HT-29 (cell line): ENCODE measurements around the gene OSBPL5. TPM values are rescaled to one million over a fixed set of nuclear protein-coding genes. Genes with fewer than 3 reads are reported as not detected.
"Not testable (repeated sequence)": the region's sequence is repeated elsewhere in the genome, so short reads cannot be mapped to it uniquely, and the experiment has no call there.

Experiments
- DNase-seq: peaks from one replicate; pipeline ENCODE4 v3.0.0-alpha.2; 2015; ENCODE audit warnings: low spot score
- total RNA-seq: library from RNA; depleted of rRNA; stranded (reverse); fragments of >200 nt; shearing (Covaris generic); gene quantifications from 2 replicates; pipeline ENCODE4 v1.2.3, GENCODE V29; 2014

OSBPL5 gene
- total RNA-seq, 1 experiment from 2014 or later, result 93.1 TPM

DNA sequence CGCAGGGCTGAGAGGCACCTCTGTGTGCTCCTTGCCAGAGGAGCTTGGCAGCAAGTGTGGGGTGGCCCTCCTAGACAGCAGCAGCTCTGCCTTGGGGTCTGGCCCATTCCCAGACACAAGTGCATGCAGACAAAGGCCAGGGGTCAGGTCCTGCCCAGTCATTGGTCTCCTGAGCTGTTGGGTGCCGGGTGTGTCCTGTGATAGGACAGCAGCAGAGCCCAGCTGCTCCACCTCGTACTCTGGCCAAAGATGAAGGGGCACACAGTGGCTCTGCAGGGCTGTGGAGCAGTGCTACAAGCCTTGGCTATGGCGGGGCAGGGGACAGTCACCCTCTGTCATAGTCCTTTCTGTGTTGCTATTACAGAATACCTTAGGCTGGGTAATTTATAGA is 17.3 kb upstream of the OSBPL5 start:
- DNase-seq, result no peak

DNA sequence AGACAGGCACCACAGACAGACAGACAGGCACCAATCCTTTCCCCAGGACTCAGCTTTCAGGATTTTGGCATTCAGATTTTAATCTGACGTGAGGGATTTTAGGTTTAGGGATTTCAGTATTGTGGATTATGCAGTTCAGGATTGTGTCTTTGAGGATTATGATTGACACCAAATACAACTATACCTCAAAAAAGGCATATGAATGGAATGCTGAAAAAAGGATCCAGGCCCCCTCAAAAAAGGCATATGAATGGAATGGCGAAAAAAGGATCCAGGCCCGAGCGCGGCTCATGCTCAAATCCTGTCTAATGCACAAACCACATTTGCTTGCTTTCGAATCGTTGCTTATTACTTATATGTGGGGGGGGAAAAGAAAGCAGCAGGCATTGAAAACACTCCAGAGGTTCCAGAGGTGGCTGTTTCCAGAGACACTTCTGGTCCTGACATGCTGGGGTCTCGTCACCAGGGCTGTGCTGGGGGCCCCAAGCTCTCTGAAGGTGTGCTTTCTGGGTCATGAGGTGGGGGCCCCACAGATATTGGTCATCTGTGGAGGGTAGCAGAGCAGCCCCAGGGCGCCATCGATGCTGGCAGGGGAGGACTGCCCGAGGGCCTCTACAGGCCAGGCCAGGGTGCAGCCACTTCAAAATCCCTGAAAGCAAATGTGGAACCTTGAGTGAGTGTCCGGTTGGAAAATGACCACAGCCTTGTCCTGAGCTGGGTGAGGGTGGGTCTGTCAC is 16.8 kb upstream of the OSBPL5 start:
- DNase-seq, result no peak

- DNase-seq, result no peak
Measured at GRCh38 chr11:3180869-3181268, 15.8 kb upstream of the OSBPL5 start.

DNA sequence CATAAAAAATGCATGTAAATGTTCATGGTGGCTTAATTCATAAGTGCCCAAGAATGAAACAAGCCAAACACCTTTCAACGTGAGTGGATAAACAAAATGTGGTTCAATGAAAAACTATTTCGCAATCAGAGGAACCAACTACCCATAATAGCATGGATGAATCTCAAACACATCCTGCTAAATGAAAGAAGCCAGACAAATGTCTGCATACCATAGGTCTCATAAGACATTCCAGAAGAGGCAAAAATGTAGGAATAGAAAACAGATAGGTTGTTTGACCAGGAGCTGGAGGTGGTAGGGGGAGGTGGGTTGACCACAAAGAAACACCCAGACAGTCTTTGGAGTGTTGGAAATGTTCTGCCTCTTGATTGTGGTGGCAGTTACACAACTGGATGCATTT is 13.2 kb upstream of the OSBPL5 start:
- no peak for DNase-seq

DNA sequence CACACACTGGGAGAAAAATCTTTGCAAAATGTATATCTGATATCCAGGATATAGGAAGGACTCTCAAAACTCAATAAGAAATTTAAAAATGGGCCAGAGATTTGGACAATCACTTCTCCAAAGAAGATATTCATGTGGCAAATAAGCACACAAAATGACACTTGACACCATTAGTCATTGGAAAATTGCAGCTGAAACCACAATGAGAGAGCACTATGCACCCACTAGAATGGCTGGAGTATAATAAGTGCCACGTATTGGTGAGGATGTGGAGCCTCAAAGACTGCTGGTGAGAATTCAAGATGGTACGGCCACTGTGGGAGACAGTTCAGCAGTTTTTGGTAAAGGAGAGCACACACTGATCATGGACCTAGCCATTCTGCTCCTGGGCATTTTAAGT is 12.8 kb upstream of the OSBPL5 start:
- no peak for DNase-seq

DNA sequence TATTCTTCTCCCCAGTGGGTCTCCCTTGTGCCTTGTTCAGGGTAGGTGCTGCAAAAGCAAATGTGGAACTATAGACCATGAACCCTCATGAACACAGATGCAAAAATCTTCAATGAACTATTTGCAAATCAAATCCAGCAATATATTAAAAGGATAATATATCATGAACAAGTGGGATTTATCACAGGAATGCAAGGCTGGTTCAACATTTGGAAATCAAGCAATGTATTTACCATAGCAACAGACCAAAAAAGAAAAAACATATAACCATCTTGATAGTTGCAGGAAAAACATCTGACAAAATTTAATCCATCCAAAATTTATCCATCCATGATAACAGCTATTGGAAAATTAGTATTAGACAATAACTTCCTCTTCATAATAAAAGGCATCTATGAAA is 11.4 kb upstream of the OSBPL5 start:
- DNase-seq, result no peak

DNA sequence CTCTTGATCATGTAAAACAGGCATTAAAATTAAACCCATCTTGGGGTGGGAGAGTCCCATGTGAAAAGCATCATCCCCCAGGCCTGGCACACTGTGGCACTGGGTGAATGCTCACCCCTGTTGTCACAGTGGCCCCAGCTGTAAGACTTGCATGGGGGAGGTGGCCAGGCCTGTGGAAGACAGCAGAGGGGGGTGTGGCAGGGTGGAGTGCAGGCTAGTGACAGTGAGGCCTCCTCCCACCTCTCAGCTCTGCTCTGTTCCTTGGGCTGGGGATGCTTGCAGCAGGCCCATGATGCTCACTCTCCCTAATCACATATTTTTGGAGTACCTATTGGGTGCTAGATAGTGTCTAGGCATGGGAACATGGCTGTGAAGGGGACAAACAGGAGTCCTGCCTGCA is 10.1 kb upstream of the OSBPL5 start:
- DNase-seq, result no peak

GRCh38 chr11:3174387-3174786 is 9.3 kb upstream of the OSBPL5 start:
- no peak for DNase-seq

- DNase-seq, result no peak
Measured at GRCh38 chr11:3173795-3174194, 8.7 kb upstream of the OSBPL5 start.

- DNase-seq, result no peak
Measured at GRCh38 chr11:3171931-3172560, 6.9 kb upstream of the OSBPL5 start.

DNA sequence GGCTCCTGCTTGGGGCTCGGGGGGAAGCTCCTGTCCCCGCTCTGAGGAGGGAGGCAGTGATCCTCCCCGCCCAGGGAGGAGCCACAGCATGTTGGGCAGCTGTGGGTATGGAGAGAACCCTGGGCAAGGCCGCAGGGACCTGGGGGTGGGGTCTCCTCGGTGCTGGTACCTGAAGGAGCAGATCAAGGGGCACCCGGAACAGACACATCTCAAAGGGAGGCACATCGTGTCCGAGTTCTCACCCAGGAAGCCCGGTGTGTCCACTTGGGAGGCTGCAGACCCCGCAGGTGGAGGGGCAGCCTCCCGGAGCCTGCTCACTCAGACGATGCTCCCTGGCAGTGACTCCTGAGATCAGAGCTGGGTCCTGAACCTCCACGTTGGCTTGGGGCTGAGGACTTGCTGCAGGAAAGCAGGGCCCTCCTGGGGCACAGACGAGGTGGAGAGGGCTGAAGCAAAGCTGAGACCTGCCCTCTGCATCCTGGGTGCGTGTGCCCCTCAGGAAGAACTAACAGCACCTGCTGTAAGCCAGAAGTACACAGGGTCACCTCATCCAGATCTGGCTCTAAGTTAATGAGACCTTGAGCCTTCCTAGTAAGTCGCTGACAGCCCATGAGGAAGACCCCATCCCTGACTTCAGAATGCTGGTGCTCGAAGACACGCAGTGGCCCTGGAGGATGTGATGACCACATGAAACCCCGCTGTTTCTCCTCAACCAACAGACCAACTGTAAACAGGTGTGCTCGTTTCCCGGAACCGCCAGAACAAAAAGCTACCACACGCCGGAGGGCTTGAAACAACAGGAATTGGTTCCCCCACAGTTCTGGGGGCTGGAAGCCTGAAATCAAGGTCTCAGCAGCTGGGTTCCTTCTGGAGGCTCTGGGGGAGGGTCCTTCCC is 5.9 kb upstream of the OSBPL5 start:
- no peak for DNase-seq

- DNase-seq, result no peak
Measured at GRCh38 chr11:3170044-3170755, 5.1 kb upstream of the OSBPL5 start.

GRCh38 chr11:3169255-3170043 is 4.3 kb upstream of the OSBPL5 start:
- DNase-seq, result peak; percentile 44

GRCh38 chr11:3168742-3169254 is 3.7 kb upstream of the OSBPL5 start:
- not testable (repeated sequence) for DNase-seq

- DNase-seq, result no peak
Measured at GRCh38 chr11:3167143-3168119, 2.3 kb upstream of the OSBPL5 start.

DNA sequence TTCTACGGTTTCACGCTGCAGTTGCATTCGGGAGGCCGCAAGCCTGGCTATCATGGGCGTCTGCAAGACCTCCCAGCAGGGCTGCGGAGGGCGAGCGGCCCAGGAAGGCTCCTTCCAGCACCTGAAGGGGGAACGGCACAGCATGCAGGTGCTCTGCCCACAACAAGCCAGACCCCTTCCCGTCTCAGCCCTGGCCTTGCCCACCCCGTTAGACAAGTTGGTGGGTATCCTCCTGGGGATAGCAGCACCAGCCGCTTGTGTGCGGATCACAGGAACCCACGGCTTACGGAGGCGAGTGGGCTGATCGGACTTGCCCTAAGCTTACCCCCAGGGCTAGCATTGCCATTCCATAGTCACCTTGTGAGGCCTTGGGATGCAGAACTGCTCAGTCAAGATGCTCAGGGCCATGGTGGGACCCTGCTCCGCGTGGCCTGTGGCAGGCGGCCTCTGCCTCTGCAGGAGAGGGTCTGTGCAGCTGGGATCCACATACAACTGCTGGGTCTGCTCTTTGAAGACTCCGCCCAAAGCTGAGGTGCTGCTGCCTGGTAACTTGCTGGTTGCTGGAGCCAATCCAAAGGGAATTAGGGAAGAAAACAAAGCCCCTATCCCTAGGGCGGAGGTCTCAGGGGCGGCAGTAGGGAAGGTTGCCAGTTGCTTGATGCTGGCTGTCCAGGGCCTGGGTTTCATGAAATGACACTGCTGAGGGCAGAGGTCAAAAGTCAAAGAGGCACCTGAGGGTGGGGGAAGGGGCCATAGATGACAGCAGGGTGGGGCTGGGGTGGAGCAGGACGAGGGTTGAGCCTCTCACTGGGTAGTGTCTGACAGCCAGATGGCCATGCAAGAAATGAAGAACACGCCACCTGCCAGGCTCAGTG is 1.4 kb upstream of the OSBPL5 start:
- peak; percentile 36 for DNase-seq

GRCh38 chr11:3165916-3166267 is 782 bp upstream of the OSBPL5 start:
- DNase-seq, result no peak

DNA sequence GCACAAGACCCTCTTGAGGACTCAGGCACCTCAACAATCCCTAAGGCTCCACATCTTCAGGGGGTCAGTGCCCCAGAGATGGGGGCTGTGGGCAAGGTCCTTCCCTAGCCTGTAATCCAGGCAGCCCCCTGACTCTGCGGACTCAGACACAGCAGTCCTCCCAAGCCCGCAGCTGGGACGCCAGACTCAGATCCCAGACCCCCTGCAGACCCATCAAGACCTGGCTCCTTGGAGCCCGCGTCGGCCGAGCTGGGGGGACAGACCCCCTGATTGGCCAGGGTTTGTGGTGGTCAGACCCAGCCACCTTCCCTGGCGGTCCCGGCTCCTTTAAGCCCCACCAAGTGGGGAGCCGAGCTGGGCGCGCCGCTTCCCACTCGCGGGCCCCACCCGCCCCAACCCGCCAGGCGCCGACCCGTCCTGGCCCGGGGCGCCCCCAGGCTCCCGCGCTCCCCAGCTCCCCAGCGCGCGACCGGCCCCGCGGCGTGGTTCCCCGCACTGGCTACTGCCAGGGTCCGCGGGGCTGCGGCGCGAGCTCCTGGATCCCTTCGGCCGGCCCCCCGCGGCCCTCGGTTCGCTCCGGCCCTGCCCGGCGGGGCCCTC is 458 bp downstream of the OSBPL5 start:
- DNase-seq, result no peak
